CD4-positive, alpha-beta T cell treated with Interleukin-15 for 4 hours (primary cell): ENCODE results near the gene DNLZ.
"Not testable (repeated sequence)": the region's sequence is repeated elsewhere in the genome, so short reads cannot be mapped to it uniquely, and the experiment has no call there.

Experiments
- DNase-seq: peaks from one replicate; pipeline ENCODE4 v3.0.0-alpha.2; 2020; ENCODE audit warnings: low spot score

Gene DNLZ

DNA sequence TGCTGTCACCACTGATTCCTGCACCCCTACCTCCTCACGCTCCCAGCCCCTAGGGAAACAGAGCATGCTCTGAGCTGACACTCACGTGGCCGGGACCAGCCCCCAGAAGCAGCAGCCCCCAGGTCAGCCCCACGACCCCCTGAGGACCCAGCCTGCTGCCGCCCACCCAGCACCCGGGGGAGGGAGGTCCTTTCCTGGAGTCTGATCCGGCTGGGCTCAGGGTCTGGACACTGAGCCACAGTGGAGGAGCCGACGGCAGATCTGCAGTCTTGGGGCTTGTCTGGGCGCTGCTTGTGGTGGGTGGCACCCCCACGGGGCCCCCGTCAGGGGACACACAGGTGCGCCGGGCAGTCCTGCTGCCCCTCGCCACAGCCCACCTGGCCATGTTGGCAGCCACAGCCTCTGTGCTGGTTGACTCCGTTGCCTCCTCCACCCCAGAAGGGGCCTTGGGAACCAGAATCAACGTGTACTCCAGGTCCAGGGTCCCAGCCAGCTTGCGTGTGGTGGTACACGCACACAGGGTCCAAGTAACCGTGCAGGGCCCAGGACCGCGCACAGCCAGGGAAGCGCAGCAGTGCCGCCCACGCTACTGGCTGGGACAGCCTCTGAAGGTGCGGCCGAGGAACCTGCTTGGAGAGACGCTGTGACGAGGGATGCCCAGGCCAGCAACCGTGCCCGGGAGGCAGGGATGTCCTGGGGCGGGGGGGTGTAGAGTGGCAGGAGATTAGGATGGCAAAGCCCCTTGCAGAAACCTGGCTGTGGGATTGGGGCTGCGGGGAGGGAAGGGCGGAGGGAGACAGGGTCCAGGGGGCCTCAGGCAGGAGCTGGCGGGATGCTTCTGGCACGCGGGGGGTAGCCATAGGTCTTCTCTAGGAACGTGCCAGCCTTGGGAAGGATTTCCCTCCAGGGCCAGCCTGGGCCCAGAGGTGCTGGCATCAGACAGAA lies 3.5 kb downstream of the DNLZ start:
- no peak for DNase-seq

DNA sequence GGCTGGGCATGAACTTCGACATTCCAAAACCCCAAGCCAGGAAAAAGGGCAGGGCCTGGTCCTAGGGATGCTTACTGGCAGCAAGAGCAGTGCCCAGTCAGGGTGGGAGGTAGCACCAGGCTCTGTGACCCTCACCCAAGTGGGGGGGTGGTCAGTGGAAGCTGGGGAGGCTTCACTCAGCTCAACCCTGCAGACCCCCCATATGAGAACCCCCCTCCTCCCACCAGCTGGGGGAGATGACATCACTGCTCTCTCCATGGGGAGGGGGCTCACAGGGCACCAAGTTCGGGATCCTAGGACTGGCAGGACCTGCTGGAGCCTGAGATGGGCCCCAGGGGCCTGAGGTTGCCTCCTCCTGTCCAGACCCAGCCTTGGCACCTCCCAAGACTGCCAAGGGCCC lies 4.7 kb downstream of the DNLZ start:
- DNase-seq, result no peak

DNA sequence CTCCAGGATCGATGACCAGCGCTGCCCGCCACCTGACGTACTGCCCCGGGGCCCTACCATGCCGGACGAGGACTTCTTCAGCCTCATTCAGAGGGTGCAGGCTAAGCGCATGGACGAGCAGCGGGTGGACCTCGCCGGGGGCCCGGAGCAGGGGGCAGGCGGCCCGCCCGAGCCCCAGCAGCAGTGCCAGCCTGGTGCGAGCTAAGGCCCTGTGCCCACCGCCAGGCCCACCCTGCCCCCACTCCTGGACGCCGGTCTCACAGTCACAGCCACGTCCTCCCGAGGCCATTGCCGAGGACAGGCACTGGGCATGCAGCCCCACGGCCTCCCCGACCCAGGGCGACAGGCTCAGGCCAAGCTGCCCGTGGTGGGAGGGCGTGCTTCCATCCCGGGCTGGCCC lies 5.5 kb downstream of the DNLZ start:
- no peak for DNase-seq

DNA sequence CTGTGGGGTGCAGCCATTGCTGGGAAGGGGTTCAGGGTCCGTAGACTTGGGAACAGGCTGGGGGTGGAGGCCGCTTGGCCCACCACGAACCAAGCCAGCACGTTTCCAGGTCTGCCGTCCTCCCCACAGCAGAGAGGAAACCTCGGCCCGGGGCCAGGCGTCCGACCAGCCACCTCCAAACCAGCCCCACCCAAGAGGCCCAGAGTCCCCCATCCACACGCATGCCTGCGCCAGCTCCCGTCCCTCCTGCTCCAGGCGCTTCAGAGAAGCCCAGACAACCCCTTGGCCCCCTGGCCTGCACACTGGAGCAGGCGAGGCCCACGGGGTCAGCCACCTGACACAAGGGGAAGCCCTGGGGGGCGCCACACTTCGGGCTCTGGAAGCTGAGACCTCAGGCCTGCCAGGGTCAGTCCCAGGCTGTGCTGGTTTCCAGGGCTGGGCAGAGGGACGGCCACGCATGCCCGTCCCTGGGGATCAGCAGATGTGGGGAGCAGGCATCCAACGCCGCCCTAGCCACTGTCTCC lies 6.3 kb downstream of the DNLZ start:
- DNase-seq, result no peak

DNA sequence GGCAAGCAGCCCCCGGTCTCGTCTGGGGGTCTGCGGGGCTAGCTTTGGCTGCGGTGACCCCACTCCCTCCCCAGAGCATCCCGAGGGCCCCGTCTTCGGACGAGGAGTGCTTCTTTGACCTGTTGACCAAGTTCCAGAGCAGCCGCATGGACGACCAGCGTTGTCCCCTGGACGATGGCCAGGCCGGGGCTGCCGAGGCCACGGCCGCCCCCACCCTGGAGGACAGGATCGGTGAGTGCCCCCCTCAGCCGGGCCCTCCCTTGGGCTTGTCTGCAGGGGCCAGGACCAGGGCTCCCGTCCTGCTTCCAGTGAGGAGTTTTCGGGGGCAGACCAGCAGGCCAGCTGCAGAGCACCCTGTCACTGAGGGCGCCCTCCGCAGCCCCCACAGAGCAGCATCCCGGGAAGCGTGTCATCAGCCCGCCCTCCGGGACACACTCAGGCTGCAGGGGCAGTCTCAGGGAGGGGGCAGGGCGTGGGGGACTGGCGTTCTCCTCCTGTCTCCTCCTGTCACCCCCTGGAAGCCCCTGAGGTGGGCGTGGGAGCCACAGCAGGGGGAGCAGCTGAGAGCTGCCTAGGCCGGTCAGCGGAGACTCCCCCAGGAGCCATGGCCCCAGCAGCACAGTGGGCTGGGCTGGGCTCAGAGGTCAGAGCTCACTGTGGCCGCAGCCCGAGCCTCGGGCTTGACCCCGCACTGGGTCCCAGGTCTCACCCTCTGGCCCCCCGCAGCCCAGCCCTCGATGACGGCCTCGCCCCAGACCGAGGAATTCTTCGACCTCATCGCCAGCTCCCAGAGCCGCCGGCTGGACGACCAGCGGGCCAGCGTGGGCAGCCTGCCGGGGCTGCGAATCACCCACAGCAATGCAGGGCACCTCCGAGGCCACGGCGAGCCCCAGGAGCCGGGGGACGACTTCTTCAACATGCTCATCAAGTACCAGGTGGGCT lies 7.7 kb downstream of the DNLZ start:
- DNase-seq, result no peak

DNA sequence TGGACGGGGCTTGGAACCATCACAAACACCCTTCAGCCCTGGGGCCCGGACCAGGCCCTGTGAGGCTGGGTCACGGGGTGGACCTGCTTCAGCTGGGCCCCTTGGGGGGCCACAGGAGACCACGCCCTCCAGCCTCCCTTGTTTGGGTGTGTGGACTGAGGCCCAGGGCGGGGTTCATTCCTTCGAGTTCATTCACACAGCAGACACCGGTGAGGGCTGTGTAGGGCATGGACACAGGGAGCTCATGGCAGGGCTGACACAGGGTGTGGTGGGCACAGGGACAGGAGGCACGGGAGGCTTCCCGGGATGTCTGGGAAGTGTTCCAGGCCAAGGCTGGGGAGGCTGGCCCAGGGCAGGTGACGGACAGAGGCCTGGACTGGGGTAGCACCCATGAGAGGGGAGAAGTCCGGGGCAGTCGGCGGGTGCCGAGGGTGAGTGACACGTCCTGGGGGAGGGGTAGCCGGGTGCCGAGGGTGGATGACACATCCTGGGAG lies 8.9 kb downstream of the DNLZ start:
- DNase-seq, result no peak

DNA sequence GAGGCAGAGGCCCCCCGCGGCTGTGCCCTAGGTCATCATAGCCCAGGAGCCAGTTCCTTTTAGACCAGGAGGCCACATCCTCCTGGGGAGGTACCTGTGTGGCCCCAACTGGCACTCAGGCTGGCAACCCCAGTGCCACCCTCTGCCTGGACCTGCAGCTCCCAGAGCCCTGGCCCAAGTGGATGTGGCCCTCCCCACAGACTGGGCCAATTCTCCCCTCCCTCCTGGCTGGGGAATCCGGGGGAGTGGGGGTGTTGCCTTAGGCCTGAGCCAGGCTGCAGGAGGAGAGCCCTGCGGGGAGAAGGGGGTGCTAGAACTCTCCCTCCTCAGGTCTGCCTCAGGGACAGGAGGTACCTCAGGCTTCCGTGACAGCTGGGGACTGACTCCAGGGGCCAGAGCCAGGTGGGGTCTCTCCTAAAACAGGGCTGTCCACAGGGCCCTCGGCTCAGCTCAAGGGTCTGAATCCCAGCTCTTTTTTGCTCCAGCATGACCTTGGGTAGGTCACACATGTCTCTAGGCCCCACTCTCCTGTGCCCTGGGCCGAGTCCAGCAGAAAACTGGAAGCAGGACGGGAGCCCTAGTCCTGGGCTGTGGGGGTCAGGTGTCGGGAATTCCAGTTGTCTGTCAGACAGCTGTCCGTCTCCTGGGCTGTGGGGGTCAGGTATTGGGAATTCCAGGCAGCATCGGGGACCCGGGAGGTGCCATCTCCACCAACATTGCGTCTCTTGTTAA lies 9.6 kb downstream of the DNLZ start:
- DNase-seq, result no peak

DNA sequence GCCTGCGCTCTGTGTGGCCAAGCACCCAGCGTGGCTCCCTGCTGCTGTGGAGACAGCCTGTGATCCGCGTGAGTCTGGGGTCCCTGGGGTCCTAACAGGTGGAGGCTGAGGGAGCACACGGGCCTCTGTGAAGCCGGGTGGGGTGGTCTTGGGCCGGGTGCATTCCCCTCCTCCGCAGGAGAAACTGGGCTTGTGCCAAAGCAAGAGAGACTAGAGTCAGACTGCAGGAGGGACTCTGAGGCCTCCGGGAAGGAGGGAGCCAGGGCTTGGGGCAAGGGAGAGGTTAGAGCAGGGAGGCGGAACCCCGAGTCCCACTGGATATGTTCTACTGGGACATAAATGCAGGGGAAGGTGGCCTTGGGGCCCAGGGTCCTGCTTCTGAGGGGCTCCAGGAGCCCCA lies 10.5 kb downstream of the DNLZ start:
- no peak for DNase-seq

DNA sequence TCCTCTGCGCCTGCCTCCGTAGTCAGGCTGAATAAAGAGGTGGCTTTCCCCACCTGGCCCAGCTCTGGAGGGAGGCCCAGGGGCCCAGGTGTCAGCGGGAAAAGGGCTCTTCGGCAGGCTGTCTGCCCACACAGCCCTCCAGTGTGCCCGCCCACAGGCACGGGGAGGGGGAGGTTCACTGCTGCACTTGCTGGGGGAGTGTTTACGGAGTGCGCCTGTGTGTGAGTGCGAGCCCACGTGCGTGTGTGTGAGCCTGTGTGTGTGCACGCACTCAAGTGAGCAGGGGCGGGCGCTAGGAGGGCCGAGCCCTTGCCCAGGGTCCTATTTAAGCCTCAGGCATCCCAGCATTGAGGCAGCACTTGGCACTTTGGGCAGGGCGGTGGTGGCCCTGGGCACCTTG lies 10.9 kb downstream of the DNLZ start:
- no peak for DNase-seq

DNA sequence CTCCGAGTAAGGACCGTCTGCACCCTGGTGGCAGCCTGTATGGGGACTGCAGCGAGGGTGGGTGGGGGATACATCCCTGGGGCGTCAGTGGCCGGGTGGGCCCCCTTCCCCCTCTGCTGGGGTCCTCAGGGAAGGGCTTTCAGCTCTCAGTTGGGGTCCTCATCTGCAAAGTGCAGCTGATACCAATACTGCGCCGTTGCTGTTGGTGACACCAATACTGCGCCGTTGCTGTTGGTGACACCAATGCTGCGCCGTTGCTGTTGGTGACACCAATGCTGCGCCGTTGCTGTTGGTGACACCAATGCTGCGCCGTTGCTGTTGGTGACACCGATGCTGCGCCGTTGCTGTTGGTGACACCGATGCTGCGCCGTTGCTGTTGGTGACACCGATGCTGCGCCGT lies 11.7 kb downstream of the DNLZ start:
- DNase-seq, result not testable (repeated sequence)

DNA sequence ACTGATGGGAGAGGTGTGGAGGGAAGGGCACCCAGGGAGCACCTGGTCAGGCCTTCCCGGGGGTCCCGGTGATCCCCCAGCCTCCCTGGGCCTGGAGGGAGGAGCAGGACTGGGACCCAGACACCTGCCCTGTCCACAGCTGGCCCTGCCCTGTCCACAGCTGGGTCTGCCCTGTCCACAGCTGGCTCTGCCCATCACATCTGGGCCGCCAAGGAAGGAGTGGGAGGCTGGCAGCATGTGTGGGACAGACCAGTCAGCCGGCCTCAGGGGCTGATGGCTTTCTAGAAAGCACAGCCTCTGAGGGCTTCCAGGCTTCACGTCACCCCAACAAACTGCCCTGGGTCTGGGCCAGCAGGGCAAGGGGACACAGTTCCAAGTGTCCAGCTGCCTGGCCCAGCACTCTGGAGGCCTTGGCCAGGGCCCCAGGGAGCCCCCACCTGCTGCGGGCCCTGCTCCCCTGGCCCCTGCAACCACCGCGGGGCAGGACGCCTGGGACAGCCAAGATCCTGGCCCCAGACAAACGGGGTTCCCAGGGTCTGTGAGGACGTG lies 12.2 kb downstream of the DNLZ start:
- no peak for DNase-seq

DNA sequence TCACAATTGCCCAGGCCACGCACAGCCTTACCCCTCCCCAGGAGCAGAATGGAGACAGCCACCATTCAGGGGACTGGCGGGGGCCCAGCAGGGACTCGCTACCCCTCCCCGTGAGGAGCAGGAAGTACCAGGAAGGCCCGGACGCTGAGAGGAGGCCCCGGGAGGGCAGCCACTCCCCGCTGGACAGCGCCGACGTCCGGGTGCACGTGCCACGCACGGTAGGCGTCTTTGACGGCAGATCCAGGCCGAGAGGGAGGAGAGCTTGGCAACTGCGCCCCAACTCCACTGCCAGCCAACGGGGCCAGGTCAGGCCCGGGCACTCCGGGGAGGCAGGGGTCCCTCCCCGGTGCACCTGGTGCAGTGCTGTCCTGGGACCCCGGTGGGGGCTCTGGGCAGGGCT lies 14.0 kb downstream of the DNLZ start:
- no peak for DNase-seq

DNA sequence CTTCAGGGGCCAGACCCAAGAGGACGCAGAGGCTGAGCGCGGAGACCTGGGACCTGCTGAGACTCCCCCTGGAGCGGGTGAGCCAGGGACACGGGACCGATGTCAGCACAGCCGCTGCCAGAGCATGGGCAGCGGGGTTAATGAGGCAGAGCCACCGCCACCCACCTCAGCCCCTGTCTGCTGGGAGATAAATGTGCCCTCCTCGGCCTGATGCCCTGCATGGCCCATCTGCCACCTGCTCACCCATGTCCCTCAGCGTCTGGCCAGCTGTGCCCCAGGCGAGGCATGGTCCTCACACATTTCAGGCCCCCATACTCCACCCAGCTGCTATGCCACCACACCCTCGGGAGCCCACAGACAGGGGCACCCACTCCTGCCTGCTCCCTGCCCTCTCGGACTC lies 14.9 kb downstream of the DNLZ start:
- DNase-seq, result no peak

DNA sequence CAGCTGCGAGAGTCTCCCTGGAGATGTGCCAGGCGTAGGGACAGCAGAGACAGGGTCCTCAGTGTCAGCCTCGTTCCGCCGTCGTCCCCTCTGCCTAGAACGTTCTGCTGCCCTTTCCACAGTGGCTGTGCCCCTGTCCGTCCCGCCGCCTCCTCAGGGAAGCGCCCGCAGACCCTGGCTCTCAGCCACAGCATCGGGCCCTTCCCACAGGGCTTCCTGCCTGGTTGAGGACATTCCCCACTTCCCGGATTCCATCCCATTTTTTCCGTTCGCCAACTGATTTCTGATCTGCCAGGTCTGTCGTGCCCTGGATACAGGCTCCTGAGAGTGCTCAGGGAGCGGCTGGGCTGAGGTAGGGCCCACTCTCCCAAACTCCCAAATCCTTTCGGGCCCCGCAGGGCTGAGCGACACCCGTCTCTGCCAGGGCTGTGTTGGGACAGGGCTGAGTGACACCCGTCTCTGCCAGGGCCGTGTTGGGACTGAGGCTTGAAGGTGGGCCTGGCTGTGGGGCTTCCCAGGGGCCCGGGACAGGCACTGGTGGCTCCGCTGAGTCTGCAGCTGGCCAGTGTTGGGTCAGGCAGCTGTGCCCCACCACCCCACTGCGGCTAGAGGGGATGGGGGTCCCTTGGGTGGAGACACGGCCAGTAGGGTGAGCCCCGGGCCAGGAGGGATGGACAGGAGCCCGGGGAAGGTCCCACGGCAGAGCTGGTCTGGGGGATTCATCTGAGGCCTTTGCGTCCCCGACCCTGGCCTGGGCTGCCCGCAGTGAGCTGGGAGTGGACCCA lies 15.9 kb downstream of the DNLZ start:
- no peak for DNase-seq

DNA sequence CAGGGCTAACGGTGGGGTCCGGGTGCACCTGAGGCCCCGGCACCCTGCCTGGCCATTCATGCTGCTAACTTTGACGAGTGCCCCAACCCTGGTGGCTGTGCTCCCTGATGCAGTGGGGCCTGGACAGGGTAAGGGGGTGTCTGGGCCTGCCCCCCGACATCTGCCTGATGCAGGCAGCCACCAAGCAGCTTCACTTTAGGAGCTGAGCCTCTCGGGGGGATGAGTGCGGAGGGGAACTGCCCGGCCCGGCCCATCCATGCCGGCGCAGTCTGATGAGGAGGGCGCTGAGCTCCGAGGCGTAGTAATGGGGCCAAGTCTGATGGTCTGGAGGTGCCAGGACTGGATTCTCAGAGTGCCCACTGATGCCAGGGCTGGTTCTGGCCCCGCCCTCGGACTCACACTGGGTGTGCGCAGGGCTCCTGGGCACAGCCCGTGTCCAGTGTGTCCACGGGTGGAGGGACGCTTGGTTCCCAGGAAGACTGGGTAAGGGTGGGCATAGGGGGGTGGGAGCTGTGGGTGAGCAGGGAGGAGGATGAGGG lies 16.5 kb downstream of the DNLZ start:
- no peak for DNase-seq

DNA sequence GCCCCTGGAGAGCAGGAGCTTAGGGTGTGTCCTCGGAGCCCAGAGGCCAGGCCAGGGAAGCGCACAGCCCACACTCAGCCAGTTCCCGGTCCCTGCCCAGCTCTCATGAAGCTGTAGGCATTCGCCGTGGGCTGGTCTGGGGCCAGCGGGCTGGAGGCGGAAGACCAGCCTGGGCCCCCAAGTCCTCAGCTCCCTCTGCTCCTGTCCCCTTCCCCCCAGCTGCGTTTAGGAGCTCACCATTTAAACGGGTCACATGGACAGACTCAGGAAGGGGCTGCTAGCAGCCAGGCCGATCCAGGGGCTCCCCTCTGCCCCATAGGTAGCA lies 17.4 kb downstream of the DNLZ start:
- DNase-seq, result no peak

DNA sequence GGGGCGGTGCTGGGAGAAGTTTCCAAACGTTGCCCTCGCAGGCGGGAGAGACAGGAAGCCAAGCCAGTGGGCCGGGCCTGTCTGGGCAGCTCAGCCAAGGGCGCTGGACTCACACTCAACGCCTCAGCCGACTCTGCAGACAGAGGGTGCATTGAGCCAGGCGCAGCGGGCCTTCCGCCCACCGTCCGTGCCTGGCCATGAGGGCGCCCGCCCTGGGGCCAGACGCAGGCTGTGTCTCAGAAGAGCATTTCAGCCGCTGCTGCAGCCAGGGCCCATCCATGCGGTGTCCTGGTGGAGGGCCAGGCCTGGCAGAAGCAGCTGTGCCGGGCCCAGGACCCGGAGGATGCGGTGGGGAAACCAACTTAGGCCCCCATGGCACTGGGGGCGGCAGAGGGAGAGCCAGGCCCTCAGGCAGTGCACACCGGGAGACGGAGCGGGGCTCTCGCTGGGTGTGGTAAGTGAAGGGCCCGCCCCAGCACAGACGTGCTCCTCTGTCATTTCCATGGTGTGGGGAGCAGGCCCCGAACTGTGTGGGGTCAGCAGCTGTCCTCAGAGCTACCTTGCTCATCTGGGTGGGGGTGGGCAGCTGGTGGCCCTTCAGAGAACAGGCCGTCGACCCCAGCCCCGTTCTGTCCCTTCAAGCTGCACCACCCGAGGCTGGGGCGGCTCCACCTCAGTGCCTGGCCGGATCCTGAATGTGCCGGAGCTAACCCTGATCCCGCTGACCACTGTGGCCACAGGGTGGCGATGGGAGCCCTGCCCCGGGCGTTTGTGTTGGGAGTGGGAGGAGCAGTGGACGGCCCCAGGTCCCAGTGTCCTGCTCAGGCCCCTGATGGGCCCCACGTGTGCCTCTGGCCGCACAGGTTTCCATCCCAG lies 18.0 kb downstream of the DNLZ start:
- DNase-seq, result no peak

DNA sequence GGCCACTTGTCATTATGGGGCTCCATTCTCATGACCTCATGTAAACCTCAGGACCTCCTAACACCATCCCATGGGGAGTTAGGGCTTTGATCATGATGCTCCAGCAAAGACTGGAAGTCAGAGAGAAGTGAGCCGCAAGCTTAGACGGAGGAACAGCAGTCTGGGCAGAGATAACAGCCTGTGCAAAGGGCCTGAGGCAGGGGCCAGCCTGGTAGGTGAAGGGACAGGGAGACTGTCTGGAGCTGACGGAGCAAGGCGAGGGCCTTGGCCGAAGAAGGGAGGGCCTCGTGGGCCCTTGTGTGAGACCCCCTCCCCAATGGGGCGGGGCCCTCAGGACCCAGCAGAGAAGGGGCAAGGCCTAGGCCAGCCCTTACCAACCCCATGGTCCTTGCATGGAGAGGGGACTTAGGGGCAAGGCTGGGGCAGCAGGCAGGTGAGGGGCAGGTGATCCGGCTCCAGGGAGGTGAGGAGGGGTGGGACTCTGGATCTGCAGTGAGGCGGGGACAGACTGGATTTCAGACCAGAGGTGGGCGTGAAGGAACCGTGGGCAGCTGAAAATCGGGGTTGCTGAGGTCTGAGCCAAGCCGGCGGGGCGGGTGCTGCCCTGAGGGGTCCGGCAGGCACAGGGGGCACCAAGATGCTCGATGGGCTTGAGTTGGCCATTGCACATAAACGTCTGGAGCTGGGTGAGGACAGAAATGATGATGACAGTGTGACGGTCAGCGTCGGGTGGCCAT lies 18.8 kb downstream of the DNLZ start:
- no peak for DNase-seq

DNA sequence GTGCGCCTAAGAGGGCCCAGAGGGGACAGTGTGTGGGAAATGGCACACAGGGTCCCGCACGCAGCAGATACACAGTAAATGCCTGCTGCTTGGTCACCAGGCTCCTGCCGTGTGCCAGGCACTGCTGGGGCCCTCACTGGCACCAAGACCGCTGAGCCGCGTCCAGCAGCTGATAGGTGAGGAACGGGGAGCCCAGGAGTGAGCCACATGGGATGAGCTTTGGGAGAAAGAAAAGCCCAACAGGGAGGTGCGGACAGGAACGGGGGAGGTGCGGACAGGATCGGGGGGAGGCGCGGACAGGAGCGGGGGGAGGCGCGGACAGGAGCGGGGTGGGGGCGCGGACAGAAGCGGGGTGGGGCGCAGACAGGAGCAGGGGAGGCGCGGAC lies 19.7 kb downstream of the DNLZ start:
- DNase-seq, result no peak
